Measurements from ENCODE around the gene SUSD3.
"Not testable (repeated sequence)": the region's sequence is repeated elsewhere in the genome, so short reads cannot be mapped to it uniquely, and the experiment has no call there.

The SUSD3 gene

GRCh38 chr9:93091453-93092081, 33.1 kb downstream of the SUSD3 start:
- DNase-seq (ENCODE audit: low read depth in 4 of 4, low spot score in 1 of 4) = peak in 2 of 4 experiments; percentile 61 to 65

GRCh38 chr9:93092251-93092991, 33.9 kb downstream of the SUSD3 start:
- no peak for DNase-seq (ENCODE audit: low read depth in 4 of 4, low spot score in 1 of 4)

- DNase-seq (ENCODE audit: low read depth in 4 of 4, low spot score in 1 of 4) = no peak
Measured at GRCh38 chr9:93093127-93093876, 34.8 kb downstream of the SUSD3 start.

- no peak for DNase-seq (ENCODE audit: low read depth in 4 of 4, low spot score in 1 of 4)
Measured at GRCh38 chr9:93093877-93094657, 35.6 kb downstream of the SUSD3 start.

GRCh38 chr9:93094658-93095204, 36.2 kb downstream of the SUSD3 start:
- DNase-seq (ENCODE audit: low read depth in 4 of 4, low spot score in 1 of 4) = no peak

GRCh38 chr9:93095205-93096130, 37.0 kb downstream of the SUSD3 start:
- peak; percentile 100 for DNase-seq (ENCODE audit: low read depth in 4 of 4, low spot score in 1 of 4)

- peak in 1 of 4 experiments; percentile 43 for DNase-seq (ENCODE audit: low read depth in 4 of 4, low spot score in 1 of 4)
Measured at GRCh38 chr9:93096131-93096802, 37.8 kb downstream of the SUSD3 start, which contains the start of gene CARD19. Gene CARD19 (plus strand): TSS chr9:93096217. CDS start chr9:93096346, 129 bp downstream.

- DNase-seq (ENCODE audit: low read depth in 4 of 4, low spot score in 1 of 4) = no peak
Measured at GRCh38 chr9:93096811-93097382, 38.4 kb downstream of the SUSD3 start.

GRCh38 chr9:93097511-93098201, 39.2 kb downstream of the SUSD3 start:
- no peak for DNase-seq (ENCODE audit: low read depth in 4 of 4, low spot score in 1 of 4)

GRCh38 chr9:93098236-93098946, 39.9 kb downstream of the SUSD3 start:
- peak in 2 of 4 experiments; percentile 44 to 45 for DNase-seq (ENCODE audit: low read depth in 4 of 4, low spot score in 1 of 4)

GRCh38 chr9:93099551-93100275, 41.2 kb downstream of the SUSD3 start:
- DNase-seq (ENCODE audit: low read depth in 4 of 4, low spot score in 1 of 4) = no peak

GRCh38 chr9:93100276-93100636, 41.8 kb downstream of the SUSD3 start:
- DNase-seq (ENCODE audit: low read depth in 4 of 4, low spot score in 1 of 4) = no peak

GRCh38 chr9:93101086-93101485, 42.6 kb downstream of the SUSD3 start:
- DNase-seq (ENCODE audit: low read depth in 4 of 4, low spot score in 1 of 4) = not testable (repeated sequence)

- no peak for DNase-seq (ENCODE audit: low read depth in 4 of 4, low spot score in 1 of 4)
Measured at GRCh38 chr9:93105620-93106019, 47.1 kb downstream of the SUSD3 start.

- no peak for DNase-seq (ENCODE audit: low read depth in 4 of 4, low spot score in 1 of 4)
Measured at GRCh38 chr9:93107151-93107824, 48.8 kb downstream of the SUSD3 start.

- no peak for DNase-seq (ENCODE audit: low read depth in 4 of 4, low spot score in 1 of 4)
Measured at GRCh38 chr9:93107825-93108161, 49.3 kb downstream of the SUSD3 start.
